ENCODE data around the gene CSRNP3.

CSRNP3 gene

DNA sequence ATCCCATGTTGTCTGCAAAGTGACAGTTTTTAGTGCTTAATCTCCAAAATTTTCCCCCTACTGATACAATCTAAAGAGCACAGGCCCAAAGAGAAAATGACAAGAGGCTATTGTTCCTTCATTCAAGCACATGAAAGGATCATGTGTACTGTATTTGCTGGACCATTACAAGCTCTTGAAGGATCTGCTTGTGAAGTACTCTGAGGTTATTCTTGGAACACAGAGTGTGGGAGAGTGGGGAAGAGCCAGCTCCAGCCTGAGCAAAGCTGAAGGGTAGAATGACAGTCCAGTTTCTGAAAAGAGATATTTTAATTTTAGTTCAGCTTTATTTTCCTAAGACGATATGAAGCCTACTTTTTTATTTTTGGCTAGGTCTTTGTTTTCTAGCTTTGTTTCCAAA lies 212.3 kb downstream of the CSRNP3 start:
- DNase-seq (ENCODE audit: low read depth in 2 of 2), result no peak

GRCh38 chr2:165682546-165682945 lies 213.0 kb downstream of the CSRNP3 start:
- no peak for DNase-seq (ENCODE audit: low read depth in 2 of 2)

DNA sequence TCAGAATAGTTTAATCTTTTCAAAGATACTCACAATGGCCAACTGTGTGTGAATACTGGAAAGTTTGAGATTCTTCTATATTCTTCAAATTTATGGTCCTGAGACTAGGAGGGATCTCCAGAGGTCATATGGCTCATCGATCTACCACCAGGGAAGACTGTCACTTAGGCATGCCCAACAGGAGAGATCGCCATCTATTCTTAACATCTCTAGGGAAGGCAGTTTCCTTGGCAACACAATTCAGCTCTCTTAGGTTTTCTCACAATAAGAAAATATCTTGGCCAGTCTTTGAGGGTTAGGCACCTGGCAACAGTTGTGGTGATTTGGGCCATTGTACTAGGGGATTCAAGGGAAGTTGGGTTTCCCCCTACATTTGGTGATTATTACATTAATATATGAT lies 217.3 kb downstream of the CSRNP3 start:
- DNase-seq (ENCODE audit: low read depth in 2 of 2), result no peak

DNA sequence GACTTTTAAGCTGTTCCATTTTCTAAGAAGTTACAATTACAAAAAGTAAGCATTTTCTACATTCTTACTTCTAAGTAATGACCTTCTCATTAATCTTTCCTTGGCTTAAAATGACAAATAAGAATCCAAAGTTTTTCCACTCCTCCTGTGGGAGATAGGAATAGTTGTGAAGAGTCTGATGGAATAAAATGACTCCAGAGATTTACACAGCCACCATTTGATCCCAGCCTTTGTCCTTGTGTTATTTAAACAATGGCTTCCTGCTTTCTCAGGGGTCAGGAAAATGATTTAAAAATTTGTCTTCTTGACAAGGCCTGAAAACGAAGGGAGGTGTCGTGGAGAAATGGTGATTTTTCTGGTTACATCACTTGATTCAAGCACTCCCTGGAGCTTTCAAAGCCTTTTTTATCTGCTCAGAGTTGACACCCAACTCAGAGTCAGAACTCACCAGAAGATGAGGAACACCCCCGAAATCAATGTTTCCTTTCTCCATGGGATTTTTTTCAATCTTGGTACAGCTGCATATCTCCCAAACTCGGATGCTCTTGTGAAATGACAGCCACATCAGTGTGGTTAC lies 218.0 kb downstream of the CSRNP3 start:
- DNase-seq (ENCODE audit: low read depth in 2 of 2), result no peak

DNA sequence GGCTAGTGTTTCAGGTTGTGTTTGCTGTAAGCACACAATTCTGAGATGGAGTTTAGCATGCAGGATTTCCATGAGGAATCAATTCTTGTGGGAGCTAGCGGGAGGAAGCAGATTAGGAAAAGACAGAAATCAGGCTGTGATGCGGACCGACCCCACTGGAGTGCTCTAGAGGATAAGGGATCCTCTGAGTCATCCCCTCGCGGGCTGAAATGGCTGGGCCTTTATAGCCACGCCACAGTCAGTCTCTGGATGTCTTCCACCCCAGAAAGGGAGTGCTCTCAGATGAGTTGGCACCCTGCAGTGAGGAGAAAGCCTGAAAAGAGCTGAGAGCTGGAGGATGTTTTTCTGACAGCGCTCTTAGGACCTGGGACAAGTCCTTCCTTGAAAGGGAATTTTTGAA lies 222.1 kb downstream of the CSRNP3 start:
- DNase-seq (ENCODE audit: low read depth in 2 of 2), result no peak

DNA sequence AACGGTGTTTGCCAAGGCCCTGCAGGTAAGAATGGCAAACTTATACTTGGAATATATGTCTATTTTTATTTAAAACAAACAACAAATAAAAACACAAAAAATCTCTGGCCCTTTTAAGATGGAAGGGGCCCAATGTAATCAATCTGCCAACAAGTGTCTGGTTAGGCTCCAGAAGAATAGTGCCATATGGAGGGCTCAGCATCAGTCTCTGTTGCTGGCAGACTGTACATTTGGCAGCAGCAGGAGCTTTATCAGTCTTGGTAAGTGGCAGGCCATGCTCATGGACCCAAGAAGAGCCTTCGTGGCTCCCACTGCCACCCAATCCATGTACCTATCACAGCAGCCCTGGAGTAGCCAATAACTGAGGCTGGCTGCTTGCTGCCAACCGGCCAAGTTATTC lies 223.4 kb downstream of the CSRNP3 start:
- no peak for DNase-seq (ENCODE audit: low read depth in 2 of 2)

GRCh38 chr2:165693838-165694237 lies 224.3 kb downstream of the CSRNP3 start:
- no peak for DNase-seq (ENCODE audit: low read depth in 2 of 2)

DNA sequence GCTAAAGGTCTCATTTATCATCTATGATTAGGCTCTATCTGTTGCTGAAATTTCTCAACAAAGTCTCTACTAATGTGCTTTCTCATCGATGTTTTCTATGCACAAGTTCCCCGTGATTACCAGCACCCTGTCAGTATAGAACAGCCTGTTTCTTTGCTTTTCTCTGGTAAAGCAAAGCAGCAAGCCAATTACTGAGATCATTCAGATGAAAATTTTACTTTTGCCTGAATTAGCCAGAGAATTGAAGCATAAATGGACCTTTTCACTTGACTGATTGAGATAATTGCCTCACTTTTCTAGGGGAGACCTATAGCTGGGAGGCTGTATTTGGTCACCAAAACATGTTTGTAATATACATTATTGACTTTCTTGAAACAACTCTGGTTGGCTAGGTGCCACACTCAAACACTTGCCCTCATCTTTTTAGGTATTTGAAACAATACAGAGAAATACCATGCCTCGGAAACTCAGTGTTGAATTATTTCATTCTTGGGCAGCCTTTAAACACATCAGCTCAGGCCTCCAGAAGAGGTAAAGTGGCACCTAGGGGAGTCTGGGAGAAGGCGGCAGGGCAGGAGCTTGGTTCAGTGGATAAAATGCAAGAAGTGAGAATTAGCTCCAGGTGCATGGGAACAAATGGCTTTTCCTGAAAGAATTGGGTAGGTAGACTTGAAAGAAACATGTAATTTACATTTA lies 228.4 kb downstream of the CSRNP3 start:
- DNase-seq (ENCODE audit: low read depth in 2 of 2), result no peak

DNA sequence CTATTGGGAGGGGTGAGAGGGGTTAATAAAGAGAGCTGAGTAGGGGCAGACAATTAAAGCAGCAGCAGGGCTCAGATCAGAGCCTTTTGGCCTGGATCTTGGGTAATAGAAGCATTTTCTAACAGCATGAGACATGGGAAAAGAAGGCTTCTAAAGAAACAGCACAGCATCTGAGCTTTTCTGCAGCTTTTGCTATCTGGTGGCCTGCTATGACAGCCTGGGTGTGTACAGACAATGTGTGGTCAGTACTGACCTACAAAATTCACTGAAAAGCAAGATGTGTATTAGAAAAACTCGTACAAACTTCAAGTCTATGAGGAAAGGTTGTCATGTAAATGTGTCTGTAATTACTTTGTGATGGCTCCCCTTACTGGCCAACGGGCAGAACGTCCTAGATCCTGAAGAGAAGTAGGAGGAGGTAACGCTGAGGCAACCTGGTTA lies 229.0 kb downstream of the CSRNP3 start:
- no peak for DNase-seq (ENCODE audit: low read depth in 2 of 2)

DNA sequence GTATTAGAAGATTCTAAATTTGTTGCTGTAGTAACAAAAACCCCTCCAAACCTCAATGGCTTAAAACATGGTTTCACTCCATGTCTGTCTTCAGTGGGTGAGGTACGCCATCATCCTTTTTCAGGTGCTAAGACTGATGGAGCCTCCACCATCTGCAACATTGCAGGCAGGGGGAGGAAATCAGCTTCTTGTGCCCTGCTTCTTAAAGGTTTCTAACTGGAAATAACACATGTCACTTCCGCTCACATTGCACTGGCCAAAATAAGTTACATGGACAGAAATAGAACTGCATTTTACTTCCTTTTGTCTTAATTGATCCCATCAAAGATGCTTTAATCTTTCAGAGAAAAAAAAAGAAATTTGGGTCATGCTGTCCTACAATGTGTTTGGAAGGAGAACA lies 230.4 kb downstream of the CSRNP3 start:
- no peak for DNase-seq (ENCODE audit: low read depth in 2 of 2)

- no peak for DNase-seq (ENCODE audit: low read depth in 2 of 2)
These were observed 231.0 kb downstream of the CSRNP3 start for GRCh38 chr2:165700531-165700930.

GRCh38 chr2:165701147-165701546 lies 231.6 kb downstream of the CSRNP3 start:
- no peak for DNase-seq (ENCODE audit: low read depth in 2 of 2)

GRCh38 chr2:165706960-165707487 lies 237.5 kb downstream of the CSRNP3 start:
- no peak for DNase-seq (ENCODE audit: low read depth in 2 of 2)

DNA sequence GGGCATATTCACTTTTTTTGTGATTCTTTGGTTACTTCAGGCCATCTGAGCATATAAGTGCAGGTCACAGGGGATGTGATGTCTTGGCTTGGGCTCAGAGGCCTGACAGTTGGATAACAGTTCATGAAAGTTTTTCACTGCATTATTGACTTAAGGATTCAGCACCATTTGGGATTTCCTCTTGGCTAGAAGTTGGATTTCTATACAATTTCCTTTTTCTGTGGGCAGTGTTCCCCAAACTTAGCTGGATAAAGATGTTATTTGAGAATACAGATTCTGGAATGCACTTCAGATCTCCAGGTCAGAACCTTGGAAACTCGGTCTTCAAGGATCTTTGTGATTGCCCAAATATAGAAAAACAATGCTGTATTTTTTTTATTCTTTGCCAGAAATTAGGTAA lies 246.6 kb downstream of the CSRNP3 start:
- DNase-seq (ENCODE audit: low read depth in 2 of 2), result no peak

DNA sequence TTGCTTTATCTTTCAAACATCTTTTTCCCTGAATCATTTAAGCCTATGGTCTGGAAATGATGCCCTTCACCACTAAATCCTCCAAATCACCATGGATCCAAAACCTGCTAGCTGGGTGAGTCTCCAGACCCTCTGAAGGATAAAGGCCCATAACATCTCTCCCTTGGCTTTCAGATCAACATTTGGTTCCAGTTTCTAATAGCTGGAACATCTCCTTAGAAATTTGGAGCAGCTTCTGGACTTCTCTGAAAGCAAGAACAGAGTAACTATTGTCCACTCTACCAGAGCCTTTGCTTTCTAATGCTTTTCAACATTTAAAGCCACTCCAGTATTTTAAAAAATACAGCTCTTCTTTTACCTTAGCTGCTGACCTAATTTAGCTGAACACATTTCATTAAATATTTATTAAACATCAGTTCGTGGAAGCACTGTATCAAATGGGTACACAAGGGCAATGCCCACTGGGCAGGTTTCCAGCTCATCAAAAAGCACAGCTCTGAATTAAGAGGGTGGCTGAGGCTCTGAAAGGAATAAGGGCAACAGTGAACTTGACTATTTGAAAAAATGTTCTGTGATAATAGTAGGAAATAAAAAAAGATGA lies 249.2 kb downstream of the CSRNP3 start:
- DNase-seq (ENCODE audit: low read depth in 2 of 2), result no peak

DNA sequence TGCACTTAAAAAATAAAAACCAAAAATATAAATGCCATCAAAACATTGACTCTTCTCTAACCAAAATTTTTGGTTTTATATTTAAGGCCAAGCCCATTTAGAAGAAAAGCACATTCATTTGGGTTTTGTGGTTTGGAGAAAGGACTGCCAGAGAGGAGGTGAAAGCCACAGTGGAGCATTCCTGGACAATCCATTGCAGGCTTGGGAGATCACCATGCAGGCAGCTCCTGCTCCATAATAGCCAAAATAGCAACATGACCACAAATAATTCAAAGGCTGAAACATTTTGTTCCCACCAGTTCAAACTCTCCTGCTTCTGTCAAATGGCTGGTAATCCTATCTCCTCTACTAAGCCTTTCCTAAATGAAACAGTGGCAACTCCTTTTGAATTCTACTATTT lies 251.0 kb downstream of the CSRNP3 start:
- DNase-seq (ENCODE audit: low read depth in 2 of 2), result no peak

DNA sequence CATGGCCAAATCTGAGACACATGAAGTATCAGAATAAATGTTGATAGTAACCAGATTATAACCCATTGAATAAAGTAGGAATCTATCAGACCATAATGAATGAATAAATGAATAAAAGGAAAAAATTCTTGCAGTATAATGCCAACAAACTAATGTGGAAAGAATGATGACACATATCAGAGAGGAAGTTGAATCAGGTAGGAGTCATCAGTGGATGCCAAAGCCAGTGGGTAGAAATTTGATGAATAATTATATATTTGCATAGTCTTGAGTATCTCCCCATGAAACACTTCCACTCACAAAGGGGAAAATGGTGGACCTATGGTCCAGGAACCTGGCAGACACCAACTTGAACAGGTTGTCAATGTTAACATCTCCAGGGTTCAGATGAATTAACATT lies 255.9 kb downstream of the CSRNP3 start:
- DNase-seq (ENCODE audit: low read depth in 2 of 2), result no peak

Measured in stimulated activated CD4-positive, alpha-beta T cell treated with anti-CD3 and anti-CD28 coated beads, Interleukin-4, amount 100 ng/mL, for 48 hours (primary cell).